Neural progenitor cell (in vitro differentiated cells): ENCODE measurements around the gene SLX4IP. TPM values are rescaled to one million over a fixed set of nuclear protein-coding genes. Genes with fewer than 3 reads are reported as not detected.

Source experiments
- DNase-seq: peaks from one replicate; pipeline ENCODE4 v3.0.0-alpha.2; 2016; ENCODE audit warnings: low spot score
- H2AFZ ChIP-seq: fragments of 200-600 bp; sonication (generic); replicated peaks from 2 replicates; pipeline ENCODE4 v1.6.1; 2016; ENCODE audit warnings: antibody characterized with exemption
- H3F3A ChIP-seq: fragments of 200-600 bp; sonication (generic); 2 replicates; pipeline ENCODE4 v1.6.1; 2016; ENCODE audit warnings: antibody characterized with exemption, low read depth
- H3K27ac ChIP-seq: fragments of 200-600 bp; sonication (generic); 2 replicates; pipeline ENCODE4 v1.5.1; 2016; ENCODE audit warnings: mild to moderate bottlenecking
- H3K27me3 ChIP-seq: fragments of 200-600 bp; sonication (generic); 2 replicates; pipeline ENCODE4 v1.6.1; 2016; ENCODE audit warnings: mild to moderate bottlenecking, moderate library complexity
- H3K36me3 ChIP-seq: fragments of 200-600 bp; sonication (generic); 2 replicates; pipeline ENCODE4 v1.5.1; 2016
- H3K4me1 ChIP-seq: fragments of 200-600 bp; sonication (generic); 2 replicates; pipeline ENCODE4 v1.6.1; 2016; ENCODE audit warnings: mixed run types
- H3K4me2 ChIP-seq: fragments of 200-600 bp; sonication (generic); 2 replicates; pipeline ENCODE4 v1.6.1; 2016
- H3K4me3 ChIP-seq: fragments of 200-600 bp; sonication (generic); 2 replicates; pipeline ENCODE4 v1.5.1; 2016
- H3K79me2 ChIP-seq: fragments of 200-600 bp; sonication (generic); 2 replicates; pipeline ENCODE4 v1.6.1; 2016; ENCODE audit warnings: low read depth
- H3K9ac ChIP-seq: fragments of 200-600 bp; sonication (generic); 2 replicates; pipeline ENCODE4 v1.6.1; 2016
- H3K9me3 ChIP-seq: fragments of 200-600 bp; sonication (generic); 2 replicates; pipeline ENCODE4 v1.5.1; 2016; ENCODE audit warnings: low read depth
- H4K20me1 ChIP-seq: fragments of 200-600 bp; sonication (generic); 2 replicates; pipeline ENCODE4 v1.6.1; 2016; ENCODE audit warnings: low read depth
- H3K27ac Mint-ChIP-seq: 3 replicates; pipeline ENCODE4 v1.8.0; 2021; ENCODE audit warnings: mixed read lengths
- H3K27me3 Mint-ChIP-seq: 2 replicates; pipeline ENCODE4 v1.8.0; 2022; ENCODE audit warnings: low read depth, mild to moderate bottlenecking, inconsistent platforms, moderate library complexity, mixed read lengths; ENCODE audit not compliant: insufficient read depth
- H3K36me3 Mint-ChIP-seq: 3 replicates; pipeline ENCODE4 v1.8.0; 2021; ENCODE audit warnings: mixed read lengths
- H3K4me1 Mint-ChIP-seq: 3 replicates; pipeline ENCODE4 v1.8.0; 2021; ENCODE audit warnings: mixed read lengths
- H3K4me3 Mint-ChIP-seq: 3 replicates; pipeline ENCODE4 v1.8.0; 2021; ENCODE audit warnings: mild to moderate bottlenecking, moderate library complexity, mixed read lengths
- H3K9me3 Mint-ChIP-seq: 3 replicates; pipeline ENCODE4 v1.8.0; 2020; ENCODE audit warnings: mixed read lengths
- CTCF ChIP-seq: fragments of 200-600 bp; sonication (generic); IDR thresholded peaks from 2 replicates; pipeline ENCODE4 v1.5.1; 2017; ENCODE audit warnings: antibody characterized with exemption, mild to moderate bottlenecking
- EZH2 ChIP-seq: fragments of 200-600 bp; sonication (generic); IDR thresholded peaks from 2 replicates; pipeline ENCODE4 v1.6.1; 2017; ENCODE audit warnings: antibody characterized with exemption, mild to moderate bottlenecking, moderate library complexity
- EZH2phosphoT487 ChIP-seq: fragments of 200-600 bp; sonication (generic); IDR thresholded peaks from 2 replicates; pipeline ENCODE4 v1.6.1; 2017; ENCODE audit warnings: antibody characterized with exemption
- total RNA-seq: library from RNA; depleted of rRNA; stranded (reverse); fragments of >200 nt; gene quantifications from 2 replicates; pipeline ENCODE4 v1.2.3, GENCODE V29; 2015; ENCODE audit warnings: low replicate concordance

Gene SLX4IP
- total RNA-seq, 1 donor from 2014 or later: 9.5 TPM

GRCh38 chr20:10505827-10506226 is 70.7 kb downstream of the SLX4IP start:
- no peaks in the 10 kb centered on the region for H3K36me3 Mint-ChIP-seq
- Histone ChIP-seq H3K27ac (no peak overlapping the region), H3K4me3 (no peak overlapping the region), H3K4me1 (peaks cover 10% of the 10 kb centered on the region), H3F3A (no peaks in the 10 kb centered on the region), H3K9ac (no peak overlapping the region), H3K79me2 (no peaks in the 10 kb centered on the region), H3K4me2 (no peak overlapping the region), H3K36me3 (no peaks in the 10 kb centered on the region), H3K27me3 (no peaks in the 10 kb centered on the region), H2AFZ (no peak overlapping the region), H4K20me1 (no peaks in the 10 kb centered on the region), H3K9me3 (no peaks in the 10 kb centered on the region)
- H3K9me3 Mint-ChIP-seq: no peaks in the 10 kb centered on the region
- peaks cover 3% of the 10 kb centered on the region for H3K27me3 Mint-ChIP-seq
- DNase-seq: no peak
- TF ChIP-seq EZH2phosphoT487: no peak
- TF ChIP-seq CTCF: no peak
- no peak for TF ChIP-seq EZH2
- H3K4me1 Mint-ChIP-seq: peaks cover 31% of the 10 kb centered on the region
- H3K27ac Mint-ChIP-seq: no peak overlapping the region
- no peak overlapping the region for H3K4me3 Mint-ChIP-seq

GRCh38 chr20:10507052-10507451 is 71.9 kb downstream of the SLX4IP start:
- no peak overlapping the region for H3K9ac ChIP-seq
- no peaks in the 10 kb centered on the region for H3K9me3 ChIP-seq
- no peak for DNase-seq
- no peaks in the 10 kb centered on the region for H3K79me2 ChIP-seq
- no peak overlapping the region for H3K4me3 ChIP-seq
- Mint-ChIP-seq H3K4me3 (no peak overlapping the region), H3K27ac (no peak overlapping the region), H3K4me1 (peaks cover 34% of the 10 kb centered on the region), H3K9me3 (no peaks in the 10 kb centered on the region), H3K36me3 (no peaks in the 10 kb centered on the region), H3K27me3 (peaks cover 3% of the 10 kb centered on the region)
- H3K27ac ChIP-seq: no peak overlapping the region
- H2AFZ ChIP-seq: no peak overlapping the region
- no peak for TF ChIP-seq EZH2phosphoT487
- no peak for TF ChIP-seq CTCF
- no peak for TF ChIP-seq EZH2
- H3K4me1 ChIP-seq: no peaks in the 10 kb centered on the region
- no peak overlapping the region for H3K4me2 ChIP-seq
- no peaks in the 10 kb centered on the region for H3K27me3 ChIP-seq
- H4K20me1 ChIP-seq: no peaks in the 10 kb centered on the region
- H3K36me3 ChIP-seq: no peaks in the 10 kb centered on the region
- no peaks in the 10 kb centered on the region for H3F3A ChIP-seq

GRCh38 chr20:10508060-10508459 is 73.0 kb downstream of the SLX4IP start:
- no peaks in the 10 kb centered on the region for H3K36me3 Mint-ChIP-seq
- H3K4me2 ChIP-seq: no peak overlapping the region
- H3K4me3 ChIP-seq: no peak overlapping the region
- no peaks in the 10 kb centered on the region for H3K4me1 ChIP-seq
- no peak overlapping the region for H3K27ac Mint-ChIP-seq
- no peaks in the 10 kb centered on the region for H3K79me2 ChIP-seq
- peaks cover 34% of the 10 kb centered on the region for H3K4me1 Mint-ChIP-seq
- H3K27ac ChIP-seq: no peak overlapping the region
- no peak for DNase-seq
- no peaks in the 10 kb centered on the region for H3K9me3 Mint-ChIP-seq
- no peak overlapping the region for H3K9ac ChIP-seq
- no peaks in the 10 kb centered on the region for H3F3A ChIP-seq
- H3K4me3 Mint-ChIP-seq: no peak overlapping the region
- H4K20me1 ChIP-seq: no peaks in the 10 kb centered on the region
- H3K9me3 ChIP-seq: no peaks in the 10 kb centered on the region
- no peaks in the 10 kb centered on the region for H3K36me3 ChIP-seq
- H3K27me3 Mint-ChIP-seq: peaks cover 3% of the 10 kb centered on the region
- no peak for TF ChIP-seq CTCF
- TF ChIP-seq EZH2phosphoT487: no peak
- TF ChIP-seq EZH2: no peak
- H3K27me3 ChIP-seq: no peaks in the 10 kb centered on the region
- H2AFZ ChIP-seq: no peak overlapping the region
